Measurements from ENCODE around the gene MSTN. TPM values are rescaled to one million over a fixed set of nuclear protein-coding genes. Genes with fewer than 3 reads are reported as not detected.

The MSTN gene
- total and polyA plus RNA-seq, 2 experiments from 2014 or later, result 0.11 to 0.16 TPM

GRCh38 chr2:190068764-190069163, 6.2 kb upstream of the MSTN start:
- Histone ChIP-seq H3K79me2 (ENCODE audit: insufficient read depth) (no peaks in the 10 kb centered on the region), H3K9me2 (ENCODE audit: insufficient read depth) (no peaks in the 10 kb centered on the region), H3K4me3 (no peak overlapping the region), H3K4me1 (ENCODE audit: insufficient read depth) (no peaks in the 10 kb centered on the region), H3K9ac (no peak overlapping the region), H3K27me3 (replicated peaks; ENCODE audit: insufficient read depth) (no peaks in the 10 kb centered on the region), H3K9me3 (ENCODE audit: low read depth) (no peaks in the 10 kb centered on the region), H3K27ac (no peak overlapping the region), H4K20me1 (ENCODE audit: insufficient read depth) (no peaks in the 10 kb centered on the region), H3K4me2 (ENCODE audit: unreplicated experiment) (no peak overlapping the region), H2AFZ (peak overlapping the region; percentile 60; the same call in 1 of the 2 replicates), H3K36me3 (ENCODE audit: low read depth) (no peaks in the 10 kb centered on the region), H3F3A (ENCODE audit: insufficient read depth) (no peaks in the 10 kb centered on the region)
- WGBS, 2 experiments (ENCODE audit: low coverage in 1 of 2, low lambda C conversion rate in 2 of 2, missing lambda C conversion rate in 2 of 2), result 4 to 5% methylated on average over 1 of the region's 1 CpG
- DNase-seq, result no peak
- in situ Hi-C loops (cut with MboI), result loop anchor here (5.0 kb wide), 1 partner anchor 271 kb away; no protein-coding TSS in a partner anchor
- no peak for TF ChIP-seq EZH2phosphoT487 (IDR thresholded peaks at IDR 0.05; ENCODE audit: insufficient read depth, low read depth)
- TF ChIP-seq EZH2 (IDR thresholded peaks at IDR 0.05; ENCODE audit: insufficient read depth, poor library complexity, severe bottlenecking), result no peak

GRCh38 chr2:190065839-190066238, 3.3 kb upstream of the MSTN start:
- Histone ChIP-seq H3K36me3 (ENCODE audit: low read depth) (no peaks in the 10 kb centered on the region), H2AFZ (peak overlapping the region; percentile 33; the same call in 1 of the 2 replicates), H3K9ac (no peak overlapping the region), H3K9me2 (ENCODE audit: insufficient read depth) (no peaks in the 10 kb centered on the region), H4K20me1 (ENCODE audit: insufficient read depth) (no peaks in the 10 kb centered on the region), H3K79me2 (ENCODE audit: insufficient read depth) (no peaks in the 10 kb centered on the region), H3K9me3 (ENCODE audit: low read depth) (no peaks in the 10 kb centered on the region), H3K27ac (no peak overlapping the region), H3K4me1 (ENCODE audit: insufficient read depth) (no peaks in the 10 kb centered on the region), H3K4me3 (no peak overlapping the region), H3K4me2 (ENCODE audit: unreplicated experiment) (no peak overlapping the region), H3F3A (ENCODE audit: insufficient read depth) (no peaks in the 10 kb centered on the region), H3K27me3 (replicated peaks; ENCODE audit: insufficient read depth) (no peaks in the 10 kb centered on the region)
- in situ Hi-C loops (cut with MboI), result loop anchor here (5.0 kb wide), 1 partner anchor 269 kb away; no protein-coding TSS in a partner anchor
- no peak for TF ChIP-seq EZH2phosphoT487 (IDR thresholded peaks at IDR 0.05; ENCODE audit: insufficient read depth, low read depth)
- TF ChIP-seq EZH2 (IDR thresholded peaks at IDR 0.05; ENCODE audit: insufficient read depth, poor library complexity, severe bottlenecking), result no peak
- no peak for DNase-seq
- WGBS, 2 experiments (ENCODE audit: low coverage in 1 of 2, low lambda C conversion rate in 2 of 2, missing lambda C conversion rate in 2 of 2), result 86 to 96% methylated on average over 4 of the region's 4 CpGs

GRCh38 chr2:190063624-190064023, 1.1 kb upstream of the MSTN start:
- Histone ChIP-seq H3K4me3 (no peak overlapping the region), H4K20me1 (ENCODE audit: insufficient read depth) (no peaks in the 10 kb centered on the region), H3K4me1 (ENCODE audit: insufficient read depth) (no peaks in the 10 kb centered on the region), H3K27me3 (replicated peaks; ENCODE audit: insufficient read depth) (no peaks in the 10 kb centered on the region), H2AFZ (peak overlapping the region; percentile 3; the same call in 1 of the 2 replicates), H3K4me2 (ENCODE audit: unreplicated experiment) (no peak overlapping the region), H3K9me2 (ENCODE audit: insufficient read depth) (no peaks in the 10 kb centered on the region), H3K9ac (no peak overlapping the region), H3F3A (ENCODE audit: insufficient read depth) (no peaks in the 10 kb centered on the region), H3K36me3 (ENCODE audit: low read depth) (no peaks in the 10 kb centered on the region), H3K79me2 (ENCODE audit: insufficient read depth) (no peaks in the 10 kb centered on the region), H3K9me3 (ENCODE audit: low read depth) (no peaks in the 10 kb centered on the region), H3K27ac (no peak overlapping the region)
- no peak for DNase-seq
- TF ChIP-seq EZH2phosphoT487 (IDR thresholded peaks at IDR 0.05; ENCODE audit: insufficient read depth, low read depth) (no peak), EZH2 (IDR thresholded peaks at IDR 0.05; ENCODE audit: insufficient read depth, poor library complexity, severe bottlenecking) (no peak)
- in situ Hi-C loops (cut with MboI), result no loop called here
- 51 to 52% methylated on average over 2 of the region's 2 CpGs for WGBS, 2 experiments (ENCODE audit: low coverage in 1 of 2, low lambda C conversion rate in 2 of 2, missing lambda C conversion rate in 2 of 2)

- peak overlapping the region; percentile 76 for H3K4me2 ChIP-seq (ENCODE audit: unreplicated experiment)
- in situ Hi-C loops (cut with MboI), result no loop called here
- no peaks in the 10 kb centered on the region for H3K9me3 ChIP-seq (ENCODE audit: low read depth)
Observed at GRCh38 chr2:190062053-190062452, 476 bp downstream of the MSTN start.

More at GRCh38 chr2:190062053-190062452, 476 bp downstream of the MSTN start:
- Histone ChIP-seq H3K79me2 (ENCODE audit: insufficient read depth) (no peaks in the 10 kb centered on the region), H3K9ac (peak overlapping the region; percentile 11), H3K9me2 (ENCODE audit: insufficient read depth) (no peaks in the 10 kb centered on the region), H3K4me3 (peak overlapping the region; percentile 50), H2AFZ (peak overlapping the region; percentile 84), H3K27ac (no peak overlapping the region), H4K20me1 (ENCODE audit: insufficient read depth) (no peaks in the 10 kb centered on the region), H3K36me3 (ENCODE audit: low read depth) (no peaks in the 10 kb centered on the region), H3F3A (ENCODE audit: insufficient read depth) (no peaks in the 10 kb centered on the region), H3K27me3 (replicated peaks; ENCODE audit: insufficient read depth) (no peaks in the 10 kb centered on the region), H3K4me1 (ENCODE audit: insufficient read depth) (no peaks in the 10 kb centered on the region)
- 46 to 57% methylated on average over 6 of the region's 6 CpGs for WGBS, 2 experiments (ENCODE audit: low coverage in 1 of 2, low lambda C conversion rate in 2 of 2, missing lambda C conversion rate in 2 of 2)
- TF ChIP-seq EZH2 (IDR thresholded peaks at IDR 0.05; ENCODE audit: insufficient read depth, poor library complexity, severe bottlenecking), result no peak
- no peak for TF ChIP-seq EZH2phosphoT487 (IDR thresholded peaks at IDR 0.05; ENCODE audit: insufficient read depth, low read depth)
- peak; percentile 18 for DNase-seq
